OCI-LY1 (cell line): Measurements from ENCODE around the gene PEAR1.

ENCODE experiments used
- H2AFZ ChIP-seq: fragments of 200-600 bp; sonication (generic), shearing (Covaris generic); 2 replicates; pipeline ENCODE4 v1.6.0; 2014; ENCODE audit warnings: antibody characterized with exemption, mild to moderate bottlenecking, low read length
- H3F3A ChIP-seq: fragments of 200-600 bp; sonication (generic), shearing (Covaris generic); 2 replicates; pipeline ENCODE4 v1.6.0; 2014; ENCODE audit warnings: mild to moderate bottlenecking, antibody characterized with exemption, low read length, moderate library complexity; ENCODE audit not compliant: insufficient read depth
- H3K27ac ChIP-seq: fragments of 200-600 bp; sonication (generic); 2 replicates; pipeline ENCODE4 v1.5.1; 2014; ENCODE audit warnings: low read length, mixed run types, mild to moderate bottlenecking, low read depth; ENCODE audit not compliant: poor library complexity, severe bottlenecking
- H3K27me3 ChIP-seq: fragments of 200-600 bp; sonication (generic); 2 replicates; pipeline ENCODE4 v1.6.0; 2014; ENCODE audit warnings: antibody characterized with exemption, mild to moderate bottlenecking, low read length, moderate library complexity; ENCODE audit not compliant: insufficient read depth
- H3K36me3 ChIP-seq: fragments of 200-600 bp; sonication (generic); 2 replicates; pipeline ENCODE4 v1.6.1; 2014; ENCODE audit warnings: mild to moderate bottlenecking, antibody characterized with exemption, low read length, moderate library complexity, mixed read lengths; ENCODE audit not compliant: insufficient read depth
- H3K4me1 ChIP-seq: fragments of 200-600 bp; sonication (generic); 2 replicates; pipeline ENCODE4 v1.5.1; 2014; ENCODE audit warnings: mild to moderate bottlenecking, low read length, moderate library complexity; ENCODE audit not compliant: insufficient read depth, severe bottlenecking
- H3K4me2 ChIP-seq: fragments of 200-600 bp; sonication (generic), shearing (Covaris generic); 2 replicates; pipeline ENCODE4 v1.6.1; 2014; ENCODE audit warnings: low read length
- H3K4me3 ChIP-seq: fragments of 200-600 bp; sonication (generic); 2 replicates; pipeline ENCODE4 v1.5.1; 2014; ENCODE audit warnings: low read length, low read depth, mild to moderate bottlenecking, mixed read lengths; ENCODE audit not compliant: poor library complexity, severe bottlenecking
- H3K79me2 ChIP-seq: fragments of 200-600 bp; shearing (Covaris generic); 2 replicates; pipeline ENCODE4 v1.6.1; 2016; ENCODE audit warnings: mixed run types, low read length, mixed read lengths; ENCODE audit not compliant: insufficient read depth
- H3K9ac ChIP-seq: fragments of 200-600 bp; sonication (generic), shearing (Covaris generic); 2 replicates; pipeline ENCODE4 v1.6.1; 2014; ENCODE audit warnings: mild to moderate bottlenecking, low read length, mixed read lengths
- H3K9me2 ChIP-seq: fragments of 200-600 bp; sonication (generic), shearing (Covaris generic); 2 replicates; pipeline ENCODE4 v1.6.1; 2014; ENCODE audit warnings: low read depth, mild to moderate bottlenecking, low read length, mixed read lengths
- H3K9me3 ChIP-seq: fragments of 200-600 bp; shearing (Covaris generic); 2 replicates; pipeline ENCODE4 v1.6.1; 2014; ENCODE audit warnings: low read length, mixed read lengths
- H4K20me1 ChIP-seq: fragments of 200-600 bp; sonication (generic), shearing (Covaris generic); 2 replicates; pipeline ENCODE4 v1.6.0; 2016; ENCODE audit warnings: mild to moderate bottlenecking, low read length; ENCODE audit not compliant: insufficient read depth
- CTCF ChIP-seq: fragments of 200-600 bp; sonication (generic), shearing (Covaris generic); IDR thresholded peaks from 2 replicates; pipeline ENCODE4 v1.5.1; 2017; ENCODE audit warnings: mild to moderate bottlenecking, antibody characterized with exemption, low read length, moderate library complexity, mixed read lengths
- EZH2 ChIP-seq: fragments of 200-600 bp; sonication (generic), shearing (Covaris generic); IDR thresholded peaks from 2 replicates; pipeline ENCODE4 v1.8.0; 2017; ENCODE audit warnings: borderline replicate concordance, mixed run types, mild to moderate bottlenecking, antibody characterized with exemption, low read length, moderate library complexity, mixed read lengths

The PEAR1 gene

DNA sequence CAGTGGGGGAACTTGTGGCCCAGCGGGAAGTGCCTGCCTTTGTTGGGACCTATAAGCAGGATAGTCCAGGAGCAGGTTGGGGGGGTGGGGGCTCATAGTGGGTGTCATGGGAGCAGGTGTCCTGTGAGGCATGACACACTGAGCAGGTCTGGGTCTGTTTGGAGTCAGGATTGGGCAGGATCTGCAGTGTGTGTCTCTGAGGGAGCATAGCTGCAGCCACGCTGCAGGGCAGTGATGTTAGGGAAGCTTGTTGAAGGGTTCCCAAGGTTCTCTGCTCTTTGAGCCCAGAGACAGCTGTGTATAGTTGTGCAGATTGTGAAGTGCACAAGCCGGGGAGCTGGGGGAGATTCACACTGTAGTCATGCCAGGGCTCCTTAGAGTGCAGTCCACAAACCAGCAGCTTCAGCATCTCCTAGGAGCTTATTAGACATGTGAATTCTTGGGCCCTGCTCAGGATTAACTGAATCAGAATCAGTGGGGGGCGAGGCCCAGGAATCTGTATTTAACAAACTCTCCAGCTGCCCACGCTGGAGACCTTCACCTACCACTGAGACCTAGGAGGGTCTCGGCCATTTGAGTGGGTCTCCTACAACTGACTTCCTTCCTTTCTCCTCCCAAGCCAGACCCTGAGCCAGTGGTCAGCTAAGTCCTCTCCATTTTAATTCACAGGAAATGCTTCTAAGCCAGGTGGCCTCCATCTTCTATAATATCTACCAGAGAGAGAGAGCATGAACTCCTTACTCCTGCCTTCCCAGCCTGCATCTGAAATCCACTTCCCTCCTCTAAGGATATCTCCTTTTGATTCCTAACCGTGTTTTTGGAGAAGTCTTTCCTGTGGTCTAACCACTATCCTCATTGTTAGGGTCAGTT, 45.7 kb upstream of the PEAR1 start:
- no peaks in the 10 kb centered on the region for H3K9me3 ChIP-seq
- no peaks in the 10 kb centered on the region for H3K36me3 ChIP-seq
- peaks cover 14% of the 10 kb centered on the region; the same call in 1 of the 2 replicates for H3K27me3 ChIP-seq
- H3K4me3 ChIP-seq: no peak overlapping the region
- no peaks in the 10 kb centered on the region for H3F3A ChIP-seq
- no peaks in the 10 kb centered on the region for H4K20me1 ChIP-seq
- TF ChIP-seq EZH2: no peak
- no peak for TF ChIP-seq CTCF
- H3K4me2 ChIP-seq: no peak overlapping the region
- no peaks in the 10 kb centered on the region for H3K79me2 ChIP-seq
- H3K27ac ChIP-seq: no peak overlapping the region
- no peak overlapping the region for H3K9ac ChIP-seq
- no peaks in the 10 kb centered on the region for H3K9me2 ChIP-seq
- H3K4me1 ChIP-seq: no peaks in the 10 kb centered on the region
- no peak overlapping the region for H2AFZ ChIP-seq

- H3K9me2 ChIP-seq: no peaks in the 10 kb centered on the region
- H3F3A ChIP-seq: no peaks in the 10 kb centered on the region
- no peaks in the 10 kb centered on the region for H3K79me2 ChIP-seq
- no peak overlapping the region for H2AFZ ChIP-seq
- no peak overlapping the region for H3K9ac ChIP-seq
- no peaks in the 10 kb centered on the region for H3K36me3 ChIP-seq
- no peak for TF ChIP-seq CTCF
- no peak for TF ChIP-seq EZH2
- H3K27me3 ChIP-seq: peaks cover 14% of the 10 kb centered on the region; the same call in 1 of the 2 replicates
- no peaks in the 10 kb centered on the region for H4K20me1 ChIP-seq
- H3K4me3 ChIP-seq: no peak overlapping the region
- no peak overlapping the region for H3K27ac ChIP-seq
- H3K4me1 ChIP-seq: no peaks in the 10 kb centered on the region
- H3K4me2 ChIP-seq: no peak overlapping the region
- no peaks in the 10 kb centered on the region for H3K9me3 ChIP-seq
These were observed 44.9 kb upstream of the PEAR1 start for GRCh38 chr1:156848461-156849150.

DNA sequence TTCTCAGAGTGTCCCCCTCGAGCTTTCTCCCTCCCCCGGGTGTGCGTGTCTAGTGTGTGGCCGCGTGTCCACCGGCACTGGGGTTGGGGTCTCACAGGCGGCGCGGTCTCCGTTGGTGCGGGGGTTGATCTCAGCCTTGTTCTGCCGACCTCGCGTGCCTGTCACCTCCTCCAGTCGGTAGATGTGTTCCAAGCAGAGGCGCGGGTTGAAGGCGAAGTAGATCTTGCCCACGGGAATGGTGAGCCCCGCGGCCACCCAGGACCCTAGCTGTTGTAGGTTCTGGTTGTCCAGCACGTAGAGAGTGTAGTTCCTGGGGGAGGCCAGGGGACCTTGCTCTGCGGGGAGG, 44.4 kb upstream of the PEAR1 start:
- no peaks in the 10 kb centered on the region for H3K9me2 ChIP-seq
- H3K9ac ChIP-seq: no peak overlapping the region
- no peak overlapping the region for H3K4me3 ChIP-seq
- H3K4me2 ChIP-seq: no peak overlapping the region
- H3K4me1 ChIP-seq: no peaks in the 10 kb centered on the region
- peaks cover 14% of the 10 kb centered on the region; the same call in 1 of the 2 replicates for H3K27me3 ChIP-seq
- no peaks in the 10 kb centered on the region for H3K79me2 ChIP-seq
- no peak overlapping the region for H2AFZ ChIP-seq
- TF ChIP-seq CTCF (no peak), EZH2 (no peak)
- H3K9me3 ChIP-seq: no peaks in the 10 kb centered on the region
- no peak overlapping the region for H3K27ac ChIP-seq
- H4K20me1 ChIP-seq: no peaks in the 10 kb centered on the region
- H3K36me3 ChIP-seq: no peaks in the 10 kb centered on the region
- no peaks in the 10 kb centered on the region for H3F3A ChIP-seq
